HG02610 (cell line): ENCODE data around the gene SELENOI.
"Not testable (repeated sequence)": the region's sequence is repeated elsewhere in the genome, so short reads cannot be mapped to it uniquely, and the experiment has no call there.

Experiments
- ATAC-seq: cut with Tn5 transposase; IDR thresholded peaks from one replicate; pipeline ENCODE4 v1.9.1; 2021; ENCODE audit warnings: mild to moderate bottlenecking, moderate library complexity; ENCODE audit not compliant: unreplicated experiment

Gene SELENOI

GRCh38 chr2:26355038-26355995 is 9.4 kb downstream of the SELENOI start:
- ATAC-seq, result no peak

- no peak for ATAC-seq
Measured at GRCh38 chr2:26356111-26356510, 10.2 kb downstream of the SELENOI start.

- ATAC-seq, result no peak
Measured at GRCh38 chr2:26356771-26357170, 10.8 kb downstream of the SELENOI start.

- no peak for ATAC-seq
Measured at GRCh38 chr2:26359886-26360473, 14.0 kb downstream of the SELENOI start.

GRCh38 chr2:26363323-26363722 is 17.4 kb downstream of the SELENOI start:
- ATAC-seq, result no peak

- ATAC-seq, result no peak
Measured at GRCh38 chr2:26363958-26364357, 18.0 kb downstream of the SELENOI start.

- ATAC-seq, result no peak
Measured at GRCh38 chr2:26364669-26365068, 18.7 kb downstream of the SELENOI start.

- ATAC-seq, result no peak
Measured at GRCh38 chr2:26366957-26367356, 21.0 kb downstream of the SELENOI start.

GRCh38 chr2:26369664-26370063 is 23.7 kb downstream of the SELENOI start:
- ATAC-seq, result not testable (repeated sequence)

- ATAC-seq, result not testable (repeated sequence)
Measured at GRCh38 chr2:26370909-26371308, 25.0 kb downstream of the SELENOI start.

GRCh38 chr2:26376799-26377198 is 30.9 kb downstream of the SELENOI start:
- ATAC-seq, result no peak

- no peak for ATAC-seq
Measured at GRCh38 chr2:26380281-26380680, 34.3 kb downstream of the SELENOI start.

- ATAC-seq, result no peak
Measured at GRCh38 chr2:26382564-26382963, 36.6 kb downstream of the SELENOI start.

GRCh38 chr2:26384183-26384582 is 38.2 kb downstream of the SELENOI start:
- no peak for ATAC-seq

GRCh38 chr2:26384597-26384996 is 38.7 kb downstream of the SELENOI start:
- ATAC-seq, result no peak

- no peak for ATAC-seq
Measured at GRCh38 chr2:26387189-26387588, 41.2 kb downstream of the SELENOI start.

- no peak for ATAC-seq
Measured at GRCh38 chr2:26394694-26395093, 48.8 kb downstream of the SELENOI start.

- ATAC-seq, result no peak
Measured at GRCh38 chr2:26395394-26395793, 49.5 kb downstream of the SELENOI start.

GRCh38 chr2:26396734-26397298 is 50.9 kb downstream of the SELENOI start:
- no peak for ATAC-seq

GRCh38 chr2:26399771-26400376 is 53.9 kb downstream of the SELENOI start:
- ATAC-seq, result no peak

- ATAC-seq, result no peak
Measured at GRCh38 chr2:26400723-26401122, 54.8 kb downstream of the SELENOI start.
